Hepatocyte (in vitro differentiated cells): ENCODE data around the gene CPTP. TPM values are rescaled to one million over a fixed set of nuclear protein-coding genes. Genes with fewer than 3 reads are reported as not detected.

ENCODE experiments used
- DNase-seq: peaks from one replicate; pipeline ENCODE4 v3.0.0-alpha.2; 2016; ENCODE audit warnings: low spot score
- H2AFZ ChIP-seq: fragments of 200-600 bp; sonication (generic); 2 replicates; pipeline ENCODE4 v1.6.0; 2016; ENCODE audit warnings: antibody characterized with exemption, mild to moderate bottlenecking
- H3K27ac ChIP-seq: fragments of 200-600 bp; sonication (generic); 2 replicates; pipeline ENCODE4 v1.5.1; 2016; ENCODE audit warnings: mild to moderate bottlenecking
- H3K27me3 ChIP-seq: fragments of 200-600 bp; sonication (generic); 2 replicates; pipeline ENCODE4 v1.6.1; 2016
- H3K36me3 ChIP-seq: fragments of 200-600 bp; sonication (generic); replicated peaks from 2 replicates; pipeline ENCODE4 v1.5.1; 2016; ENCODE audit warnings: low read depth; ENCODE audit not compliant: insufficient read depth
- H3K4me1 ChIP-seq: fragments of 200-600 bp; sonication (generic); 2 replicates; pipeline ENCODE4 v1.5.1; 2016; ENCODE audit warnings: mild to moderate bottlenecking, moderate library complexity; ENCODE audit not compliant: insufficient read depth
- H3K4me2 ChIP-seq: fragments of 200-600 bp; sonication (generic); 2 replicates; pipeline ENCODE4 v1.6.0; 2016
- H3K4me3 ChIP-seq: fragments of 200-600 bp; sonication (generic); 2 replicates; pipeline ENCODE4 v1.5.1; 2016; ENCODE audit warnings: mild to moderate bottlenecking
- H3K79me2 ChIP-seq: fragments of 200-600 bp; sonication (generic); 2 replicates; pipeline ENCODE4 v1.6.0; 2017; ENCODE audit warnings: mild to moderate bottlenecking
- H3K9me2 ChIP-seq: fragments of 200-600 bp; sonication (generic); replicated peaks from 2 replicates; pipeline ENCODE4 v1.6.0; 2017; ENCODE audit warnings: mild to moderate bottlenecking; ENCODE audit not compliant: insufficient read depth
- H3K9me3 ChIP-seq: fragments of 200-600 bp; sonication (generic); 2 replicates; pipeline ENCODE4 v1.5.1; 2016; ENCODE audit warnings: low read depth, mild to moderate bottlenecking
- H4K20me1 ChIP-seq: fragments of 200-600 bp; sonication (generic); 2 replicates; pipeline ENCODE4 v1.6.0; 2016; ENCODE audit warnings: mild to moderate bottlenecking; ENCODE audit not compliant: insufficient read depth, poor library complexity, severe bottlenecking
- EZH2 ChIP-seq: fragments of 200-600 bp; sonication (generic); IDR thresholded peaks from 2 replicates; pipeline ENCODE4 v1.6.1; 2016; ENCODE audit warnings: antibody characterized with exemption, mild to moderate bottlenecking, borderline replicate concordance
- EZH2phosphoT487 ChIP-seq: fragments of 200-600 bp; sonication (generic); IDR thresholded peaks from one replicate; pipeline ENCODE4 v1.6.1; 2018; ENCODE audit warnings: antibody characterized with exemption, mild to moderate bottlenecking, low read depth, moderate library complexity; ENCODE audit not compliant: unreplicated experiment, severe bottlenecking
- WGBS: methylation state at CpG from one replicate; pipeline ENCODE4 v1.1.6; 2016; ENCODE audit warnings: low lambda C conversion rate; ENCODE audit errors: missing lambda C conversion rate; 5-methylcytosine and 5-hydroxymethylcytosine counted together
- polyA plus RNA-seq: library from polyadenylated mRNA; unstranded; fragments of >200 nt; fragmentation: Nextera tagmentation; extraction: Ambion mirVana; gene quantifications from 2 replicates; pipeline ENCODE4 v1.2.1, GENCODE V29; 2016
- total RNA-seq: library from RNA; depleted of rRNA; stranded (reverse); fragments of >200 nt; gene quantifications from 2 replicates; pipeline ENCODE4 v1.2.3, GENCODE V29; 2014
- TF ChIP-seq, protein P1 (sequence below): fragments of 200-600 bp; sonication (generic); IDR thresholded peaks from 2 replicates; pipeline ENCODE4 v1.5.1; 2016; ENCODE audit warnings: antibody characterized with exemption, mild to moderate bottlenecking; ENCODE audit not compliant: poor library complexity

Gene CPTP
- total and polyA plus RNA-seq, 2 experiments from 2014 or later = 12.8 to 45.6 TPM

- Histone ChIP-seq H3K4me3 (no peak overlapping the region), H3K4me1 (peaks cover 10% of the 10 kb centered on the region), H3K79me2 (peaks cover 26% of the 10 kb centered on the region), H3K9me3 (no peaks in the 10 kb centered on the region), H3K27ac (no peak overlapping the region), H2AFZ (no peak overlapping the region), H3K9me2 (no peaks in the 10 kb centered on the region), H4K20me1 (peaks cover 19% of the 10 kb centered on the region), H3K4me2 (no peak overlapping the region), H3K36me3 (no peaks in the 10 kb centered on the region), H3K27me3 (no peaks in the 10 kb centered on the region)
- no peak for DNase-seq
- TF ChIP-seq, protein P1, sequence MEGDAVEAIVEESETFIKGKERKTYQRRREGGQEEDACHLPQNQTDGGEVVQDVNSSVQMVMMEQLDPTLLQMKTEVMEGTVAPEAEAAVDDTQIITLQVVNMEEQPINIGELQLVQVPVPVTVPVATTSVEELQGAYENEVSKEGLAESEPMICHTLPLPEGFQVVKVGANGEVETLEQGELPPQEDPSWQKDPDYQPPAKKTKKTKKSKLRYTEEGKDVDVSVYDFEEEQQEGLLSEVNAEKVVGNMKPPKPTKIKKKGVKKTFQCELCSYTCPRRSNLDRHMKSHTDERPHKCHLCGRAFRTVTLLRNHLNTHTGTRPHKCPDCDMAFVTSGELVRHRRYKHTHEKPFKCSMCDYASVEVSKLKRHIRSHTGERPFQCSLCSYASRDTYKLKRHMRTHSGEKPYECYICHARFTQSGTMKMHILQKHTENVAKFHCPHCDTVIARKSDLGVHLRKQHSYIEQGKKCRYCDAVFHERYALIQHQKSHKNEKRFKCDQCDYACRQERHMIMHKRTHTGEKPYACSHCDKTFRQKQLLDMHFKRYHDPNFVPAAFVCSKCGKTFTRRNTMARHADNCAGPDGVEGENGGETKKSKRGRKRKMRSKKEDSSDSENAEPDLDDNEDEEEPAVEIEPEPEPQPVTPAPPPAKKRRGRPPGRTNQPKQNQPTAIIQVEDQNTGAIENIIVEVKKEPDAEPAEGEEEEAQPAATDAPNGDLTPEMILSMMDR = no peak
- TF ChIP-seq EZH2 = no peak
- no peak for TF ChIP-seq EZH2phosphoT487
- 92% methylated on average over 11 of the region's 23 CpGs for WGBS
These were observed 15.6 kb downstream of the CPTP start for GRCh38 chr1:1340185-1340584.

DNA sequence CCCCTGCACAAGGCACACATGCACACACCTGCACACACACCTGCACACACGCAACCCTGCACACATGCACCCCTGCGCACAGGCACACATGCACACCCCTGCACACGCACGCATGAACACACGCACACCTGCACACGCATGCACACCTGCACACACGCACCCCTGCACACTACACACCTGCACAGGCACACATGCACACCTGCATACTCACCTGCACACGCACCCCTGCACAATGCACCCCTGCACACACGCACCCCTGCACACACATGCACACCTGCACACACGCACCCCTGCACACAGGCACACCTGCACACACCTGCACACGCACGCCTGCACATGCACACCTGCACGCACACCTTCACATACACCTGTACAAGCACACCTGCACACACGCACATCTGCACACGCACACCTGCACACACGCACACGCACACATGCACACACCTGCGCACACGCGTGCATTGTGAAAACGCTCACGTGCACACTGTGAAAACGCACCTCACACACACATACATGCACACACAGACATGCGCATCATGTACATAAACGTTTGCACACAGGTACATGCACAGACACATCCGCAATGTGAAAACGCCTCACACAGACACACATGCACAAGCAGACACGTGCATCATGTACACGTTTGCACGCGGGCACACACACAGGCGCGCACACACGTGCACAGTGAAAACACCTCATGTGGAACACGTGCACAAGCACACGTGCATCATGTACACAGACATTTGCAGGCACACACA, 16.4 kb downstream of the CPTP start:
- Histone ChIP-seq H3K27me3 (no peaks in the 10 kb centered on the region), H3K4me2 (no peak overlapping the region), H2AFZ (no peak overlapping the region), H3K36me3 (no peaks in the 10 kb centered on the region), H4K20me1 (peaks cover 23% of the 10 kb centered on the region), H3K9me2 (no peaks in the 10 kb centered on the region), H3K79me2 (peaks cover 34% of the 10 kb centered on the region), H3K4me3 (no peak overlapping the region), H3K9me3 (no peaks in the 10 kb centered on the region), H3K4me1 (peaks cover 18% of the 10 kb centered on the region), H3K27ac (no peak overlapping the region)
- WGBS = 96% methylated on average over 35 of the region's 36 CpGs
- no peak for TF ChIP-seq EZH2
- TF ChIP-seq, protein P1 = no peak
- no peak for TF ChIP-seq EZH2phosphoT487
- no peak for DNase-seq

- Histone ChIP-seq H3K4me2 (no peak overlapping the region), H2AFZ (no peak overlapping the region), H3K27me3 (no peaks in the 10 kb centered on the region), H3K9me2 (no peaks in the 10 kb centered on the region), H3K4me1 (peaks cover 22% of the 10 kb centered on the region), H3K4me3 (no peak overlapping the region), H3K9me3 (no peaks in the 10 kb centered on the region), H3K79me2 (peaks cover 40% of the 10 kb centered on the region), H3K36me3 (no peaks in the 10 kb centered on the region), H3K27ac (no peak overlapping the region), H4K20me1 (peaks cover 29% of the 10 kb centered on the region)
- TF ChIP-seq, protein P1 = no peak
- no peak for TF ChIP-seq EZH2phosphoT487
- no peak for TF ChIP-seq EZH2
- DNase-seq = no peak
- over 99% methylated on average over 16 of the region's 17 CpGs for WGBS
These were observed 17.0 kb downstream of the CPTP start for GRCh38 chr1:1341549-1342021.
